Upper lobe of left lung (tissue), 4 donors: Measurements from ENCODE around the gene SPRR2A.

ENCODE experiments used
- EP300 ChIP-seq, 4 donors: sonication (generic); formaldehyde crosslinking; IDR thresholded peaks; one replicate each; pipeline ENCODE4 v1.5.1; 2017; ENCODE audit warnings: antibody characterized with exemption in 4 of 4, control low read depth in 2 of 4
- POLR2A ChIP-seq, 4 donors: fragments of 450-650 bp; IDR thresholded peaks; one replicate each; pipeline ENCODE4 v1.5.1; 2016 to 2017; ENCODE audit warnings: antibody characterized with exemption in 4 of 4, mild to moderate bottlenecking in 2 of 4
- POLR2AphosphoS5 ChIP-seq, 2 donors: sonication (generic); formaldehyde crosslinking; IDR thresholded peaks; one replicate each; pipeline ENCODE4 v1.5.1; 2017; ENCODE audit warnings: antibody characterized with exemption in 2 of 2
- TF ChIP-seq, protein P1 (sequence below), 6 experiments: fragments of 450-650 bp in 4 of 6; fragments of 200-600 bp in 2 of 6; sonication (generic) in 2 of 6; IDR thresholded peaks; one replicate each; pipeline ENCODE4 v1.5.1; 2016 to 2019; ENCODE audit warnings: antibody characterized with exemption in 6 of 6

GRCh38 chr1:153032677-153033308 lies 24.5 kb downstream of the SPRR2A start:
- TF ChIP-seq POLR2A (IDR thresholded peaks at IDR 0.05) (no peak), EP300 (IDR thresholded peaks at IDR 0.05) (no peak), POLR2AphosphoS5 (IDR thresholded peaks at IDR 0.05) (no peak)
- TF ChIP-seq, protein P1, sequence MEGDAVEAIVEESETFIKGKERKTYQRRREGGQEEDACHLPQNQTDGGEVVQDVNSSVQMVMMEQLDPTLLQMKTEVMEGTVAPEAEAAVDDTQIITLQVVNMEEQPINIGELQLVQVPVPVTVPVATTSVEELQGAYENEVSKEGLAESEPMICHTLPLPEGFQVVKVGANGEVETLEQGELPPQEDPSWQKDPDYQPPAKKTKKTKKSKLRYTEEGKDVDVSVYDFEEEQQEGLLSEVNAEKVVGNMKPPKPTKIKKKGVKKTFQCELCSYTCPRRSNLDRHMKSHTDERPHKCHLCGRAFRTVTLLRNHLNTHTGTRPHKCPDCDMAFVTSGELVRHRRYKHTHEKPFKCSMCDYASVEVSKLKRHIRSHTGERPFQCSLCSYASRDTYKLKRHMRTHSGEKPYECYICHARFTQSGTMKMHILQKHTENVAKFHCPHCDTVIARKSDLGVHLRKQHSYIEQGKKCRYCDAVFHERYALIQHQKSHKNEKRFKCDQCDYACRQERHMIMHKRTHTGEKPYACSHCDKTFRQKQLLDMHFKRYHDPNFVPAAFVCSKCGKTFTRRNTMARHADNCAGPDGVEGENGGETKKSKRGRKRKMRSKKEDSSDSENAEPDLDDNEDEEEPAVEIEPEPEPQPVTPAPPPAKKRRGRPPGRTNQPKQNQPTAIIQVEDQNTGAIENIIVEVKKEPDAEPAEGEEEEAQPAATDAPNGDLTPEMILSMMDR (IDR thresholded peaks at IDR 0.05), result no peak
